ENCODE results near the gene NEURL3. TPM values are rescaled to one million over a fixed set of nuclear protein-coding genes. Genes with fewer than 3 reads are reported as not detected.
"Not testable (repeated sequence)": the region's sequence is repeated elsewhere in the genome, so short reads cannot be mapped to it uniquely, and the experiment has no call there.

NEURL3 gene
- polyA plus RNA-seq (ENCODE audit: insufficient read length in 3 of 3) = 1 to 10 TPM; 4.5 to 6.6 (median 5.9) TPM

- peak in 2 of 3 donors; percentile 50 to 64 for DNase-seq (ENCODE audit: low read depth in 3 of 3, low spot score in 2 of 3)
Observed at GRCh38 chr2:96505231-96505889, at the start of gene NEURL3. TSS of gene NEURL3 (minus strand) at chr2:96505357. CDS start at chr2:96505286, 71 bp downstream.

GRCh38 chr2:96554293-96555145, 49.4 kb upstream of the NEURL3 start:
- DNase-seq (ENCODE audit: low read depth in 3 of 3, low spot score in 2 of 3) = peak in 1 of 3 donors; percentile 46

GRCh38 chr2:96553957-96554292, 48.8 kb upstream of the NEURL3 start:
- DNase-seq (ENCODE audit: low read depth in 3 of 3, low spot score in 2 of 3) = not testable (repeated sequence)

- no peak for DNase-seq (ENCODE audit: low read depth in 3 of 3, low spot score in 2 of 3)
Observed at GRCh38 chr2:96553176-96553956, 48.2 kb upstream of the NEURL3 start.

- no peak for DNase-seq (ENCODE audit: low read depth in 3 of 3, low spot score in 2 of 3)
Observed at GRCh38 chr2:96552315-96553175, 47.4 kb upstream of the NEURL3 start.

GRCh38 chr2:96551605-96552314, 46.6 kb upstream of the NEURL3 start:
- DNase-seq (ENCODE audit: low read depth in 3 of 3, low spot score in 2 of 3) = no peak

- DNase-seq (ENCODE audit: low read depth in 3 of 3, low spot score in 2 of 3) = no peak
Observed at GRCh38 chr2:96550787-96551604, 45.8 kb upstream of the NEURL3 start.

GRCh38 chr2:96549967-96550786, 45.0 kb upstream of the NEURL3 start:
- no peak for DNase-seq (ENCODE audit: low read depth in 3 of 3, low spot score in 2 of 3)

- DNase-seq (ENCODE audit: low read depth in 3 of 3, low spot score in 2 of 3) = no peak
Observed at GRCh38 chr2:96549466-96549785, 44.3 kb upstream of the NEURL3 start.

GRCh38 chr2:96548558-96549465, 43.7 kb upstream of the NEURL3 start:
- DNase-seq (ENCODE audit: low read depth in 3 of 3, low spot score in 2 of 3) = no peak

GRCh38 chr2:96547731-96548171, 42.6 kb upstream of the NEURL3 start:
- no peak for DNase-seq (ENCODE audit: low read depth in 3 of 3, low spot score in 2 of 3)

GRCh38 chr2:96547203-96547641, 42.1 kb upstream of the NEURL3 start:
- no peak for DNase-seq (ENCODE audit: low read depth in 3 of 3, low spot score in 2 of 3)

- no peak for DNase-seq (ENCODE audit: low read depth in 3 of 3, low spot score in 2 of 3)
Observed at GRCh38 chr2:96546797-96547196, 41.6 kb upstream of the NEURL3 start.

GRCh38 chr2:96546321-96546720, 41.2 kb upstream of the NEURL3 start:
- DNase-seq (ENCODE audit: low read depth in 3 of 3, low spot score in 2 of 3) = no peak

- DNase-seq (ENCODE audit: low read depth in 3 of 3, low spot score in 2 of 3) = no peak
Observed at GRCh38 chr2:96542357-96542977, 37.3 kb upstream of the NEURL3 start.

- DNase-seq (ENCODE audit: low read depth in 3 of 3, low spot score in 2 of 3) = no peak
Observed at GRCh38 chr2:96541398-96542152, 36.4 kb upstream of the NEURL3 start.
